SK-N-SH (cell line): ENCODE data around the gene CHST11.

ENCODE experiments used
- FOXM1 ChIP-seq: IDR thresholded peaks from 2 replicates; pipeline ENCODE4 v1.4.0; 2012; ENCODE audit warnings: low read depth, mild to moderate bottlenecking
- SMC3 ChIP-seq: IDR thresholded peaks from 2 replicates; pipeline ENCODE4 v1.6.1; 2012; ENCODE audit warnings: low read depth, low read length, improper control_type of control experiment
- TF ChIP-seq, protein P1 (sequence below): fragments of 200-600 bp; sonication (generic); IDR thresholded peaks from 2 replicates; pipeline ENCODE4 v1.6.1; 2017; ENCODE audit warnings: antibody characterized with exemption, mild to moderate bottlenecking, moderate library complexity
- TF ChIP-seq, protein P2 (sequence below): IDR thresholded peaks from 2 replicates; pipeline ENCODE4 v1.6.1; 2012; ENCODE audit warnings: mild to moderate bottlenecking, low read depth, low read length, moderate library complexity

DNA sequence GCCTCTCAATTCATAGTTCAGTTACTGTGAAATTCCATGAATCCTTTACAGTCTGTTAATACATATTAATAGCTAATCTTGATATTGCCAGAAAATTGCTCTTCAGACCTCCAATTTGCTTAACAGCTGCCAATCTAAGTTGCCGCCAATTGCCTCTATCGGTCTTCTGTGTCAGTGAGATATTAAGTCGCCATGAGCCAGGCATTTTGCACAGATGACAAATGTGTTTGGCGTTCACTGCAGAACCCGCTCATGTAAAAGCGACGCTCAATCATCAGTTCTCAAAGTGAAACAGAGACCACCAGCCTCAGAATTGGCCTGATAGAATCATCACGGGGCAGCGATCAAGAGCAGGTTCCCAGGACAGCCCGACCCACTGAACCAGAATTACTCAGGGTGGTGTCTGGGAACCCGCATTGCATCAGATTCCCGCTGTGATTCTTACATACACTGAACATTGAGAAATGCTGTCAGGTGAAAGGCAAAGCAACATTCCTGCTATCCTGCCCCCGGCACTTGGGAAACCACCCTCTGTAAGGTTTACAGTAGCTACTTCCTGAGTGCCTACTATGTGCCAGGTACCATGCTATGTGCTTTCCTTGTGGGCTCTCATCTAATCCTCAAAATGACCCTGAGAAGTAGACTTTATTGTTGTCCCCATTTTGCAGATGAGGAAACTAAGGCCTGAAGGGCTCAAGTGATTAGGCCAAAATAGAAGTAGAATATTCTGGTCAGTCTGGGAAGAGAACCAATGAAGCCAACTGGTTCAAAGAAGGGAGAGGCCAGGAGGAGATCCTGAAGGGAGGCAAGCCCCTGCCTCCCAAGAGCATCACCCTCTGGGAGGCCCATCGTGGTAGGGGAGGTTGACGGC lies 285.0 kb downstream of the CHST11 start:
- TF ChIP-seq, protein P1, sequence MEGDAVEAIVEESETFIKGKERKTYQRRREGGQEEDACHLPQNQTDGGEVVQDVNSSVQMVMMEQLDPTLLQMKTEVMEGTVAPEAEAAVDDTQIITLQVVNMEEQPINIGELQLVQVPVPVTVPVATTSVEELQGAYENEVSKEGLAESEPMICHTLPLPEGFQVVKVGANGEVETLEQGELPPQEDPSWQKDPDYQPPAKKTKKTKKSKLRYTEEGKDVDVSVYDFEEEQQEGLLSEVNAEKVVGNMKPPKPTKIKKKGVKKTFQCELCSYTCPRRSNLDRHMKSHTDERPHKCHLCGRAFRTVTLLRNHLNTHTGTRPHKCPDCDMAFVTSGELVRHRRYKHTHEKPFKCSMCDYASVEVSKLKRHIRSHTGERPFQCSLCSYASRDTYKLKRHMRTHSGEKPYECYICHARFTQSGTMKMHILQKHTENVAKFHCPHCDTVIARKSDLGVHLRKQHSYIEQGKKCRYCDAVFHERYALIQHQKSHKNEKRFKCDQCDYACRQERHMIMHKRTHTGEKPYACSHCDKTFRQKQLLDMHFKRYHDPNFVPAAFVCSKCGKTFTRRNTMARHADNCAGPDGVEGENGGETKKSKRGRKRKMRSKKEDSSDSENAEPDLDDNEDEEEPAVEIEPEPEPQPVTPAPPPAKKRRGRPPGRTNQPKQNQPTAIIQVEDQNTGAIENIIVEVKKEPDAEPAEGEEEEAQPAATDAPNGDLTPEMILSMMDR = no peak
- TF ChIP-seq SMC3 (no peak), FOXM1 (no peak)
- TF ChIP-seq, protein P2, sequence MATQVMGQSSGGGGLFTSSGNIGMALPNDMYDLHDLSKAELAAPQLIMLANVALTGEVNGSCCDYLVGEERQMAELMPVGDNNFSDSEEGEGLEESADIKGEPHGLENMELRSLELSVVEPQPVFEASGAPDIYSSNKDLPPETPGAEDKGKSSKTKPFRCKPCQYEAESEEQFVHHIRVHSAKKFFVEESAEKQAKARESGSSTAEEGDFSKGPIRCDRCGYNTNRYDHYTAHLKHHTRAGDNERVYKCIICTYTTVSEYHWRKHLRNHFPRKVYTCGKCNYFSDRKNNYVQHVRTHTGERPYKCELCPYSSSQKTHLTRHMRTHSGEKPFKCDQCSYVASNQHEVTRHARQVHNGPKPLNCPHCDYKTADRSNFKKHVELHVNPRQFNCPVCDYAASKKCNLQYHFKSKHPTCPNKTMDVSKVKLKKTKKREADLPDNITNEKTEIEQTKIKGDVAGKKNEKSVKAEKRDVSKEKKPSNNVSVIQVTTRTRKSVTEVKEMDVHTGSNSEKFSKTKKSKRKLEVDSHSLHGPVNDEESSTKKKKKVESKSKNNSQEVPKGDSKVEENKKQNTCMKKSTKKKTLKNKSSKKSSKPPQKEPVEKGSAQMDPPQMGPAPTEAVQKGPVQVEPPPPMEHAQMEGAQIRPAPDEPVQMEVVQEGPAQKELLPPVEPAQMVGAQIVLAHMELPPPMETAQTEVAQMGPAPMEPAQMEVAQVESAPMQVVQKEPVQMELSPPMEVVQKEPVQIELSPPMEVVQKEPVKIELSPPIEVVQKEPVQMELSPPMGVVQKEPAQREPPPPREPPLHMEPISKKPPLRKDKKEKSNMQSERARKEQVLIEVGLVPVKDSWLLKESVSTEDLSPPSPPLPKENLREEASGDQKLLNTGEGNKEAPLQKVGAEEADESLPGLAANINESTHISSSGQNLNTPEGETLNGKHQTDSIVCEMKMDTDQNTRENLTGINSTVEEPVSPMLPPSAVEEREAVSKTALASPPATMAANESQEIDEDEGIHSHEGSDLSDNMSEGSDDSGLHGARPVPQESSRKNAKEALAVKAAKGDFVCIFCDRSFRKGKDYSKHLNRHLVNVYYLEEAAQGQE = no peak
